Fibroblast of skin of abdomen (primary cell): Measurements from ENCODE around the gene LRRTM4.
"Not testable (repeated sequence)": the region's sequence is repeated elsewhere in the genome, so short reads cannot be mapped to it uniquely, and the experiment has no call there.

Experiments
- DNase-seq: peaks from one replicate; pipeline ENCODE4 v3.0.0-alpha.2; 2013

LRRTM4 gene

DNA sequence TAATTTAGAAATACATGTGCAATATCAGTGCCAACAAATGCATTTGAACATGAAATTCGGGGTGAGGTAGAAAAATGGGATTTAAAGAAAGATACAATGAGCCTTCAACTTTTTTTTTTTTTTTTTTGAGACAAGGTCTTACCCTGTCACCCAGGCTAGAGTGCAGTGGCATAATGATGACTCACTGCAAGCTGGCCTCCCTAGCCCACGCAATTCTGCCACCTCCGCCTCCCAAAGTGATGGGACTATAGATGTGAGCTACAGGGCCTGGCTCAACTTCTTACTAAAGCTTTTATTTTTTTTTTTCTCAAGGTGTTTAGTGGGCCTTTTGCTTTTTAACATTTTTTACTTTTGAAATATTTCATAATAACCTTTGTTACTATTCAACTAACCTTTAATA is 365.6 kb downstream of the LRRTM4 start:
- DNase-seq: no peak

DNA sequence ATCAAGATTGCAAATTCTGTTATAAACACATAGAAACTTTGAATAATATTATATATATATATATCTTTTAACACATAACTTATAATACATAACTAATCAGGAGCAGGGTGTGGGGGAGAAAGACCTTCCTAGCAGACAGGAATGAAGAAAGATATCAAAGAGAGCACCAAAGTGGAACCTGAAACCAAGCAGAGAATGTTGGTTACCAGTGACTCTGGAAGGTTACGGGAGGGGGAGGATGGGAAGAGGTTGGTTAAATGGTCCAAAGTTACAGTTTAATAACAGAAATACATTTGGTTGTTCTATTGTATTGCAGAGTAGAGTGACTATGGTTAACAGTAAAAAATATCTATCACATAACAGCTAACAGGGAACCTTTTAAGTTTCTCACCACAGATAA is 366.7 kb downstream of the LRRTM4 start:
- DNase-seq: no peak

GRCh38 chr2:77149565-77149964 is 372.6 kb downstream of the LRRTM4 start:
- no peak for DNase-seq

DNA sequence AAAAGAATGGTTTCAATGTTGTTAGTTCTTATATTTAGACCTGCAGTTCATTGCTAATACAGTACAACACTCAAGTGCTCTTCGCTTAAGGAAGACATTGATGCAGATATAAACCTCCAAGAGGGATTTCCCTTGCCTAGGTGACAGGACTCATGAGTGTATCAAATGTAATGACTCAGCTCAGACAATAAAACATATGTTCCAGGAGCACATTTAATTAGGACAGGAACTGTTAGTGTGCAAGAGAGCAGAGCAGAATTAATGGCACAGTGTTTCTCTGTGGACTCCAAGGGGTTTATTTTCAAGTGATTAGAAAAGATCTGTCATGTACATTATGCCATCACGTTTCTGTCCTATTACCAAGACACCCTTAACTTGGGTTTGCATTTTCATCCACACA is 375.0 kb downstream of the LRRTM4 start:
- DNase-seq: no peak

GRCh38 chr2:77144772-77145171 is 377.4 kb downstream of the LRRTM4 start:
- DNase-seq: no peak

- DNase-seq: no peak
Measured at GRCh38 chr2:77142141-77142540, 380.0 kb downstream of the LRRTM4 start.

DNA sequence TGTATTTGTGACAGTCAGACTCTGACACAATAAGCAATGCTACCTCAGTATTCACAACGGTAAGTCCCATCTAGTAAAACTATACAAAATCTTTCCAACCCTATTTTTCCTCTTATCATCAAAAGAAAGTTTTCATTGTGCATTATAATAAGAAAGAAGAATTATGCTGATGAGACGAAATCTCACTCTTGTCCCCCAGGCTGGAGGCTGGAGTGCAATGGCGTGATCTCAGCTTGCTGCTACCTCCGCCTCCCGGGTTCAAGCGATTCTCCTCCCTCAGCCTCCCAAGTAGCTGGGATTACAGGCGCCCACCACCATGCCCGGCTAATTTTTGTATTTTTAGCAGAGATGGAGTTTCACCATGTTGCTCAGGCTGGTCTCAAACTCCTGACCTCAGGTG is 393.7 kb downstream of the LRRTM4 start:
- not testable (repeated sequence) for DNase-seq

- DNase-seq: no peak
Measured at GRCh38 chr2:77127345-77127744, 394.8 kb downstream of the LRRTM4 start.

GRCh38 chr2:77121518-77121917 is 400.7 kb downstream of the LRRTM4 start:
- no peak for DNase-seq

DNA sequence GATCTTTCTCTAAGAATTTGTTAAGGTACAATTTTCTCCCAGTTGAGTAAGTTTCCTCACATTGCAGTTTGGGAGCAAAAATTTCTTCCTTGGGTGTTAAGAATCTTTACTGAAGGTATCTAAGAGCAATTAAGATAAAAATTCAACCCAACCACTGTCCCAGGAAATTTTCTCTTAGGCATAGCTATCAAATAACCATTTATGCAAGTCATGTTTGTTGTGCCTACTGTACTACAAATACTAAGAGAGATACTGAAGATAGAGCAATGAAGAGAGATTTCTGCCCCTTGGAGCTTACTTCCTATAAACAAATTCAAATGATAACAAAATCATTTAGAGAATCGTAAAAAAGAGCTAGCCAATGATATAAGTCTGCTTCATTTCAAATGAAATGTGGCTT is 402.8 kb downstream of the LRRTM4 start:
- DNase-seq: no peak

DNA sequence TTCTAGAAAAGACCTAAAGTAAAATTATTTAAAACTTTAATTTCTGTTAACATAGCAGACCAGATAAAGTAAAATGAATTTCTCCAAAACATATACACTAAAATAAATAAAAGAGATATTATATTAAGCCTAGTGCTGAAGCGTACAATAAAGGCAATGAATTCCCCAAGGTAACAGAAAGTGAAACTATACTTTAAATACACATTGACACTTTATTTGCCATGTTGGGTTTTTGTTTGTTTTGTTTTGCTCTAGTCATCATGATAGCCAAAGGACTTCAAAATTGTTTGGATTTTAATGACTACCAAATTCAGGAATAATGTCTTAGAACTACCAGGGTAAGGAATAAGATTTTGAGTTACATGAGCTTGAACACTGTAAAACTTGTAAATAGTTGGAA is 413.3 kb downstream of the LRRTM4 start:
- DNase-seq: no peak

- no peak for DNase-seq
Measured at GRCh38 chr2:77105008-77105407, 417.2 kb downstream of the LRRTM4 start.

DNA sequence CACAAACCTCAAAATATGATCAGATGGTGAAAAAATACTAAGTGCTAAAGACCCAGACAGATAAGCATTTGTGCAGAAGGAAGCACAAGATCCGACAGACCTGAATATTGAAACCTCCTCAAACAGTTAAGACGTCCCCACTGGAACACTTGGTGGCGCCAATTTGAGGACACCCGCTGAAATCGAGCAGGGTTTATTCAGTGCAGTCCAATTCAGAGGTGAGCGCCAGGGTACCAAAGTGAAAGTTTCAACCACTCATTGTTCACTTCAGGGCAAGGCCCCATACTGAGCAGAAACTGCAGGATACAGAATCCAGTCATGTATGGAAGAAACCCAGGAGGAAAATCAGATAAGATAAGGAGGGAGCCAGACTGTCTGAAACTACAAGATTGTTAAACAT is 417.6 kb downstream of the LRRTM4 start:
- no peak for DNase-seq

DNA sequence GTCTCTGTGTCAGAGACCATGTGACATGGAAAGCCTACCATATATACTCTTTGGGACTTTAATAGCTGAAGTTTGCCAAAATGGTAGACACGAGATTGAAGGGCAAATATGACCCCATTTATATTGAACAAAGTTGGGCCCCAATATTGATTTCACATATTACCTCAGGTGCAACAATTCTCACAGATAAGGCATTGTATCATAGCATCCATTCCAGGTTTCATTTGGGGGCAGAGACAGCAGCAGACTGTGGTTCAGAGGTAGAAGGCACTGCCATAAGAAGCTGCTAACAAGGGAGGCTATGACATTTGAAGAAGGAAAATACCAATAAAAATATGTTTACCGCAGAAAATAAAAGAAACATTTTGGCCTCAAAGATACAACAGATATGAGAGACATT is 419.2 kb downstream of the LRRTM4 start:
- DNase-seq: no peak

GRCh38 chr2:77101796-77102452 is 420.3 kb downstream of the LRRTM4 start:
- no peak for DNase-seq

DNA sequence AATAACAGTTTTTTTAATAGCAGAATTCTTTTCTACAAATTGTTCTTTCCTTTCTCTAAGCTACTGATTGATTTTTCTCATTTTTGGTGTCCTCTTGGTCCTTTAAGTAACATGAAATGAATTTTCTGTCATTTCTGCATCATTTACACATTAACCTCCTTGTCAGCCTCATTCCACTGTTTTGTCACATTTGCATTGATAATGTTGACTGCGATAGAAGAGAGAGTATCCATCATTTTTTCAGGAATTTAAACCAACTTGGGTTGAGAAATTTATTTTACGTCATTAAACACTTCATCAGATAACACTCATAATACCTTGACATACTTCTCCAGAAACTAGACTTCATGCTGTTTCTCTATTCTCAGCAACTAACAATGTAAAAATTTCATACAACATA is 422.2 kb downstream of the LRRTM4 start:
- no peak for DNase-seq

GRCh38 chr2:77095525-77095924 is 426.7 kb downstream of the LRRTM4 start:
- not testable (repeated sequence) for DNase-seq

GRCh38 chr2:77095096-77095495 is 427.1 kb downstream of the LRRTM4 start:
- no peak for DNase-seq

DNA sequence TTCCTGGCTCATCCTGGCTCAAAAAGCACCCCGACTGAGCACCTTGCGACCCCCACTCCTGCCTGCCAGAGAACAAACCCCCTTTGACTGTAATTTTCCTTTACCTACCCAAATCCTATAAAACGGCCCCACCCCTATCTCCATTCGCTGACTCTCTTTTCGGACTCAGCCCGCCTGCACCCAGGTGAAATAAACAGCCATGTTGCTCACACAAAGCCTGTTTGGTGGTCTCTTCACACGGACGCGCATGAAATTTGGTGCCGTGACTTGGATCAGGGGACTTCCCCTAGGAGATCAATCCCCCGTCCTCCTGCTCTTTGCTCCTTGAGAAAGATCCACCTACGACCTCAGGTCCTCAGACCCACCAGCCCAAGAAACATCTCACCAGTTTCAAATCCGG is 433.8 kb downstream of the LRRTM4 start:
- DNase-seq: not testable (repeated sequence)

- DNase-seq: no peak
Measured at GRCh38 chr2:77087987-77088414, 434.2 kb downstream of the LRRTM4 start.

GRCh38 chr2:77086478-77086877 is 435.7 kb downstream of the LRRTM4 start:
- no peak for DNase-seq

- DNase-seq: no peak
Measured at GRCh38 chr2:77086051-77086450, 436.1 kb downstream of the LRRTM4 start.

DNA sequence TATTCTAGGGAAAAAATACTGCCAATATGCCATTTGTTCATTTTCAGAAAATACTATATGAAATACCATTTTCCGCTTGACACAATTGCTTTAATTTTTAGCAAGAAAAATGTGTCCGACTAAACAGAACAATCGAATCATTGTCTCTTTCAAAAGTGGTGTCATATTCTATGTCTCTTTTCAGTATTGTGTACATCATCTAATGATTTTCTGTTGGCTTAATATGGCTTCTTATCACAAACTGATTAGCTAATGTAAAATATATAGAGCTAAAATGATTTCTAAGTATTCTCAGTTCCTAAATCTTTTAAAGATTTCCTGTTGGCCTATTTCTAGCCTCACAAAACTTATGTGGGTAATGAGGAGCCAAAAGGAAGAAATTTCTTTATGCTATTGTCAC is 436.6 kb downstream of the LRRTM4 start:
- DNase-seq: no peak

GRCh38 chr2:77081597-77081996 is 440.6 kb downstream of the LRRTM4 start:
- DNase-seq: no peak

DNA sequence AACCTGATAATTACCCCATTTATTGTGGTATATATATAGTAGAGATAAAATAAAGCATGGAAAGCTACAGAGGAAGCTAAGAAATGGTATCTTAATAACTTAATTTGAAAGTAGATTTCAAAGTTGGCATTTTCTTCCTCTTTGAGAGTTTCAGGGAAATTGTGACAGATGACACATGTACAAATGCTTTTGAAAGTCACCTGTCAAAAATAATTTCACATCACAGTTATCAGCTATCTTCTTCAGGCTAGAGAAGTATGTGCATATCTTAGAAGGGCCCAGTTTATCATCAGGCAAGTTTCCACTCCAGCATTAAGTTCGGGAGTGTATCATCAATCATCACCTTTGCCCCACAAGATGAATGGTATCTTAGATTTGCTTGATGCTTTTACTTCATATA is 457.9 kb downstream of the LRRTM4 start:
- no peak for DNase-seq
